Measurements from ENCODE around the gene FSCB.

DNA sequence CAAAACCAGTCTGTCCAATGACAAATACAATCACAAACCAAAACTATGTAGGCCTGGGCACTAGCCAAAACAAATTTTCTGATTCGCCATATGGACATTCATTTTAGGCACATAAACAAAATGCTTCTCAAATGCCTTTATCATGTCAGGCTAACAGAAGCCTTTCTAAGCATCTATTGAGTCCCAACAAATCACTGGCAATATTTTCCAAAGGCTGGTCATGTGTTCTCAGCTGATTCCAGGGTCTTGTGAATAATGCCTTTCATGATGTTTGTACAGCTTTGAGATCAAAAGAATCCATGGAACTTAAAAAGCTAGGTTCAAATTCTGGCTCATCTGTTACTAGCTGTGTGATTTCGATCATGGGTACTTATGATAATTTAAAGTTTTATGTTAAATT, 16.1 kb downstream of the FSCB start:
- TF ChIP-seq RFX5 (IDR thresholded peaks at IDR 0.05; ENCODE audit: low read depth, low read length) (no peak), POLR2AphosphoS5 (IDR thresholded peaks at IDR 0.05; ENCODE audit: control insufficient read depth, insufficient read depth, low read depth, low read length) (no peak), PTBP1 (IDR thresholded peaks at IDR 0.05; ENCODE audit: low read depth, low read length) (no peak), NFE2L1 (tag; IDR thresholded peaks at IDR 0.05; ENCODE audit: borderline replicate concordance, low read depth) (no peak), GATA2 (CRISPR knock-in tag; IDR thresholded peaks at IDR 0.05) (no peak), ETV6 (IDR thresholded peaks at IDR 0.05; ENCODE audit: borderline replicate concordance in 1 of 2, low read depth in 2 of 2, low read length in 1 of 2) (no peak), ETV6 (CRISPR knock-in tag; IDR thresholded peaks at IDR 0.05; ENCODE audit: borderline replicate concordance) (no peak), ZNF121 (CRISPR knock-in tag; conservative IDR thresholded peaks at IDR 0.05) (no peak), YBX1 (IDR thresholded peaks at IDR 0.05) (no peak)
- TF ChIP-seq, protein P1, sequence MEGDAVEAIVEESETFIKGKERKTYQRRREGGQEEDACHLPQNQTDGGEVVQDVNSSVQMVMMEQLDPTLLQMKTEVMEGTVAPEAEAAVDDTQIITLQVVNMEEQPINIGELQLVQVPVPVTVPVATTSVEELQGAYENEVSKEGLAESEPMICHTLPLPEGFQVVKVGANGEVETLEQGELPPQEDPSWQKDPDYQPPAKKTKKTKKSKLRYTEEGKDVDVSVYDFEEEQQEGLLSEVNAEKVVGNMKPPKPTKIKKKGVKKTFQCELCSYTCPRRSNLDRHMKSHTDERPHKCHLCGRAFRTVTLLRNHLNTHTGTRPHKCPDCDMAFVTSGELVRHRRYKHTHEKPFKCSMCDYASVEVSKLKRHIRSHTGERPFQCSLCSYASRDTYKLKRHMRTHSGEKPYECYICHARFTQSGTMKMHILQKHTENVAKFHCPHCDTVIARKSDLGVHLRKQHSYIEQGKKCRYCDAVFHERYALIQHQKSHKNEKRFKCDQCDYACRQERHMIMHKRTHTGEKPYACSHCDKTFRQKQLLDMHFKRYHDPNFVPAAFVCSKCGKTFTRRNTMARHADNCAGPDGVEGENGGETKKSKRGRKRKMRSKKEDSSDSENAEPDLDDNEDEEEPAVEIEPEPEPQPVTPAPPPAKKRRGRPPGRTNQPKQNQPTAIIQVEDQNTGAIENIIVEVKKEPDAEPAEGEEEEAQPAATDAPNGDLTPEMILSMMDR (IDR thresholded peaks at IDR 0.05 in 2 of 3, conservative IDR thresholded peaks at IDR 0.05 in 1 of 3; ENCODE audit: insufficient read depth in 2 of 3, low read depth in 1 of 3, low read length in 3 of 3) = no peak
- TF ChIP-seq, protein P2, sequence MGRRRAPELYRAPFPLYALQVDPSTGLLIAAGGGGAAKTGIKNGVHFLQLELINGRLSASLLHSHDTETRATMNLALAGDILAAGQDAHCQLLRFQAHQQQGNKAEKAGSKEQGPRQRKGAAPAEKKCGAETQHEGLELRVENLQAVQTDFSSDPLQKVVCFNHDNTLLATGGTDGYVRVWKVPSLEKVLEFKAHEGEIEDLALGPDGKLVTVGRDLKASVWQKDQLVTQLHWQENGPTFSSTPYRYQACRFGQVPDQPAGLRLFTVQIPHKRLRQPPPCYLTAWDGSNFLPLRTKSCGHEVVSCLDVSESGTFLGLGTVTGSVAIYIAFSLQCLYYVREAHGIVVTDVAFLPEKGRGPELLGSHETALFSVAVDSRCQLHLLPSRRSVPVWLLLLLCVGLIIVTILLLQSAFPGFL (CRISPR knock-in tag; IDR thresholded peaks at IDR 0.05) = no peak
